ELF-1 (cell line): ENCODE data around the gene CPA4.
A peak's percentile ranks its signal among the peaks of the same experiment; 100 is the strongest.

Experiments used
- DNase-seq: peaks from one replicate; pipeline ENCODE4 v3.0.0-alpha.2; 2016; ENCODE audit warnings: low read depth, low spot score

Gene CPA4

GRCh38 chr7:130274983-130275591, 17.9 kb upstream of the CPA4 start:
- peak; percentile 41 for DNase-seq

- DNase-seq = no peak
Observed at GRCh38 chr7:130275826-130276297, 17.1 kb upstream of the CPA4 start.

GRCh38 chr7:130276796-130277762, 15.9 kb upstream of the CPA4 start:
- no peak for DNase-seq

- peak; percentile 74 for DNase-seq
Observed at GRCh38 chr7:130277763-130278643, 15.0 kb upstream of the CPA4 start.

GRCh38 chr7:130278860-130279259, 14.1 kb upstream of the CPA4 start:
- no peak for DNase-seq

- no peak for DNase-seq
Observed at GRCh38 chr7:130279286-130279685, 13.7 kb upstream of the CPA4 start.

GRCh38 chr7:130279906-130280305, 13.1 kb upstream of the CPA4 start:
- DNase-seq = no peak

- DNase-seq = no peak
Observed at GRCh38 chr7:130281260-130281659, 11.7 kb upstream of the CPA4 start.

- no peak for DNase-seq
Observed at GRCh38 chr7:130286881-130287280, 6.1 kb upstream of the CPA4 start.

- DNase-seq = no peak
Observed at GRCh38 chr7:130288168-130288567, 4.8 kb upstream of the CPA4 start.

GRCh38 chr7:130288829-130289228, 4.1 kb upstream of the CPA4 start:
- no peak for DNase-seq

GRCh38 chr7:130289478-130289877, 3.5 kb upstream of the CPA4 start:
- DNase-seq = no peak

GRCh38 chr7:130290745-130291144, 2.2 kb upstream of the CPA4 start:
- peak; percentile 7 for DNase-seq

- DNase-seq = no peak
Observed at GRCh38 chr7:130293521-130293920, 560 bp downstream of the CPA4 start.

GRCh38 chr7:130294314-130294713, 1.4 kb downstream of the CPA4 start:
- DNase-seq = no peak

GRCh38 chr7:130296221-130296951, 3.4 kb downstream of the CPA4 start:
- no peak for DNase-seq

GRCh38 chr7:130297628-130298543, 4.9 kb downstream of the CPA4 start:
- DNase-seq = peak; percentile 5

- no peak for DNase-seq
Observed at GRCh38 chr7:130298544-130299326, 5.8 kb downstream of the CPA4 start.

GRCh38 chr7:130299866-130300265, 6.9 kb downstream of the CPA4 start:
- DNase-seq = no peak
